Right kidney (tissue), 1 donor: ENCODE data around the gene ATG2B.
"Not testable (repeated sequence)": the region's sequence is repeated elsewhere in the genome, so short reads cannot be mapped to it uniquely, and the experiment has no call there.

Source experiments
- DNase-seq: peaks from one replicate; pipeline ENCODE4 v3.0.0-alpha.2; 2016

The ATG2B gene

GRCh38 chr14:96252323-96252998 is 110.7 kb downstream of the ATG2B start:
- no peak for DNase-seq

GRCh38 chr14:96251656-96252155 is 111.4 kb downstream of the ATG2B start:
- no peak for DNase-seq

DNA sequence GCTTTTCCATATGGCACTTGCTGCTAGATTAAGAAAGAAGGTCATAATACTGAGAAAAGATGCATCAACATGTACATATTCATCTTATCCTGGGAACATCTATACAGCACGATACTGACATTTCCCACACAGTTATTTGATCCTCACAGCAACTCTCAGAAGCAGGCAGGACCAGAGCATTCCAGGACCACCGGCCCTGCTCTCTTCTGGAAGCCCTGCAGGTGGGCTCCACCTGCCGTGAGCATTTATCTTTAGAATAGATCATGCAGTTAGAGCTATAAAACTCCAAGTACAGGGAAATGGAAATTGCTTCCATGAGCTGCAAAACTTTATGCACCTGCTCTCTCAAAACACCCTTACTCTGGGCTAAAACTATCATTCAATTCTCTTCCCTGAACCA is 112.7 kb downstream of the ATG2B start:
- DNase-seq: no peak

- DNase-seq: no peak
Measured at GRCh38 chr14:96249029-96249428, 114.1 kb downstream of the ATG2B start.

GRCh38 chr14:96247031-96247430 is 116.1 kb downstream of the ATG2B start:
- DNase-seq: no peak

- no peak for DNase-seq
Measured at GRCh38 chr14:96246539-96246847, 116.6 kb downstream of the ATG2B start.

- DNase-seq: no peak
Measured at GRCh38 chr14:96245710-96246538, 117.2 kb downstream of the ATG2B start.

DNA sequence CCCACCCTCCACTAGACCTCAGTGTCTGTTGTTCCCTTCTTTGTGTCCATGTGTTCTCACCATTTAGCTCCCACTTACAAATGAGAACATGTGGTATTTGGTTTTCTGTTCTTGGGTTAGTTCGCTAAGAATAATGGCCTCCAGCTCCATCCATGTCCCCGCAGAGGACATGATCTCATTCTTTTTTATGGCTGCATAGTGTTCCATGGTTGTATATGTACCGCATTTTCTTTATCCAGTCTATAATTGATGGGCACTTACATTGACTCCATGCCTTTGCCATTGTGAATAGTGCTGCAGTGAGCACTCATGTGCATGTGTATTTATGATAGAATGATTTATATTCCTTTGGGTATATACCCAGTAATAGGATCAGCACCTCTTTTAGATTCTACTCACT is 118.1 kb downstream of the ATG2B start:
- DNase-seq: not testable (repeated sequence)

DNA sequence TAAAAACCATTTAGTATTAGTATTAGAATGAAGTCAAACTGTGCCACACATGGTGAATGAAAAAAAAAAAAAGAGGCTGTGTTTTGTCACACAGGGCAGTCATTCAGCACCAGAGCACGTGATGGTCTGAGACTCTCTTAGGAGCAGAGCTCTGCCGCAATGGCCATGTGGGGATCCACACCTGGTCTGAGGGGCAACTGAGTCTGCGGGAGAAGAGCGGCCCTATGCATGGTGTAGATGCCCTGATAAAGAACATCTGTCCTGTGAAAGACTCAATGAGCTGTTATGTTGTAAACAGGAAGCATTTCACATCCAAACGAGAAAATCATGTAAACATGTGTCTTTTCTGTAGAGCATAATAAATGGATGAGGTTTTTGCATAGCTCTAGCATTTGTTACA is 119.4 kb downstream of the ATG2B start:
- no peak for DNase-seq

DNA sequence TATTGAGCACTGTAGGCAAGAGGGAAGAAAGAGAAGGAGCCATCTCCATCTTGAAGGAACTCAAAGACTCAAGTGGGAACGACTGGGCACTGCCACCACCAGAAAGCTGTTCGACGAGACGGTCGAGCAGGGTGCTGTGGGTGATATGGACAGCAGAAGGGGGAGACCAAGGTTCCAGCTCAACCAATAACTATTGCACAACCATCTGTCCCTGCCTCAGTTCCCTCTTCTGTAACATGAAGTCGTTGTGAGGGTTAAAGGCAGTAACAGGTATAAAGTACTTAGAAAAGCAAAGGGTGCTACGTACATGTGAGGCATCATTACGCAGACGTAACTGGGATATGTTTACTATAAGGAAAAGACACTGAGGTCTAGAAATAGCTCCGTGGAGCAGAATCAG is 121.0 kb downstream of the ATG2B start:
- no peak for DNase-seq

DNA sequence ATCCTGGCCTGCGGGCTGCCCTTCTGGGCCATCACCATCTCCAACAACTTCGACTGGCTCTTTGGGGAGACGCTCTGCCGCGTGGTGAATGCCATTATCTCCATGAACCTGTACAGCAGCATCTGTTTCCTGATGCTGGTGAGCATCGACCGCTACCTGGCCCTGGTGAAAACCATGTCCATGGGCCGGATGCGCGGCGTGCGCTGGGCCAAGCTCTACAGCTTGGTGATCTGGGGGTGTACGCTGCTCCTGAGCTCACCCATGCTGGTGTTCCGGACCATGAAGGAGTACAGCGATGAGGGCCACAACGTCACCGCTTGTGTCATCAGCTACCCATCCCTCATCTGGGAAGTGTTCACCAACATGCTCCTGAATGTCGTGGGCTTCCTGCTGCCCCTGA is 122.5 kb downstream of the ATG2B start:
- DNase-seq: no peak

DNA sequence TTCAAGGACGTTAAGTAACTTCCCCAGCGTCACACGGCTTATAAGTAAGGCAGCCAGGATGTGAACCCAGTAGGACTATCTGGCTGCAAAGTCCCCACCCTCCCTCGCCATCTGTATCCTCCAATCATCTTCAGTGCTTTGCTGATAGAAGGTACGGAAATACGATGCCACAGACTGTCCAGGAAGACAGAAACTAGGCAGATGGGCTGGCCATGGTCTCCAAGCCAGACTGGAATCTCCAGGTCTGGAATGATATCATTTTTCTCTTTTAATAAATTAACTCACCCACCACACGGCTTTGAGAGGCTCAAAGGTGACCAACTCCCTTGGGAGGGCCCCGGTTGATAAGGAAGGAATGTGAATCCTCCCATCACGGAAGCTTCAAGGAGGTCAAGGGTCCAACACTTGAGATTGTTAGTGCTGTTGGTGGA is 123.4 kb downstream of the ATG2B start:
- no peak for DNase-seq

- no peak for DNase-seq
Measured at GRCh38 chr14:96238676-96239265, 124.4 kb downstream of the ATG2B start.

DNA sequence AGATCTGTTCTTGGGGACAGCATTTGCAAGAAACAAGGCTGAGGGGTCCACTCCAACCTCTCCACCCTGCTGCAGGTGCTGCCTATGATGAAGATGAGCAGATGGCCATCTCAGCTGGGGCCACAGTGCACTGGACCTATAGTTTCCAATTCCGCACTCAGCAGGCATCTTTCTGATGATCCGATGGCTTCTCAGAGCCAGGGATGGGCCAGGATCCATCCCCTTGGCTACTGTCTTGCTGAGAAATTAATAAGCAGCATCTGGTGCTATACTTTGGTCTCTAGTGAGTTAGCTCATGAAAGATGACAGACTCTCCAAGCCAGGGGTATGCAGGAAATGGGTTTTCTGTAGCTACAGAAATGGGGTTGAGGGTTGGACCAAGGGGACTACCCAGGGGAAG is 125.5 kb downstream of the ATG2B start:
- DNase-seq: no peak

- no peak for DNase-seq
Measured at GRCh38 chr14:96235426-96235825, 127.7 kb downstream of the ATG2B start.

DNA sequence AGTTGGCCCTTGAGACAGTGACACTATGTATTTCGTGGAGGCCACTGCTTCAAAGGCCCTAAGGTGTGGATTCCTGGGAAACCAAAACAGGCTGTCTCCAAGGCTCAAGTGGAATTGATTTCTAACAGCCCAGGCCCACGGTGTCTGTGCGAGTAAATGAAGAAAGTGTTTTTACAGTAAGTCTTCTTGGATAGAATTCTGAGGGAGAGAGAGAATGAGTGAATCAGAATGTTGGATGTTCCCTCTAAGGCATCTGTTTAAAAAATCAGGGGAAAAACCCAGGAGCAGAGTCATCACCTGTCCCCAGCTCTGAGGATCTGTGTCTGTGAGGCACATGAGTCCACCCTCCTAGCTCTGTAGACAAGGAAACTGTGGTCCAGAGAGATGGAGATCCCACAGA is 129.5 kb downstream of the ATG2B start:
- DNase-seq: no peak

DNA sequence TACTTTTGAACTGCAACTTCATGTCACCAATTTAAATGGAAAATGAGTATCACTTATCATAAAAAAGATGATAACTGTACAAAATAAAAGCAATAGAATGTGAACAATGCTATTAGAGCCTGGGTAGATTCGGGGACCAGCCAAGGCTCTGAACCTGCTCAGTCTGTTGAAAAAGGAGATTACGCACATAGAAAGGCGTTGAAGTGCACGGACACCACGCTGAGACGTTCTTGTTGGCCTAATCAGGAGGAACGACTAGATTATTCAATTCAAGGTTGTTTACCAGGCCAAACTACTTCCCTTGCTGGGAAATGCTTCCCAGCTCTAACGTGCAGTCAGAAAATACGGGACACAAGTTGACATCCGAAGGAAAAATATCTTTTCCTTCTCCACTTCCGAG is 130.6 kb downstream of the ATG2B start:
- no peak for DNase-seq

GRCh38 chr14:96231526-96232130 is 131.5 kb downstream of the ATG2B start:
- DNase-seq: no peak

DNA sequence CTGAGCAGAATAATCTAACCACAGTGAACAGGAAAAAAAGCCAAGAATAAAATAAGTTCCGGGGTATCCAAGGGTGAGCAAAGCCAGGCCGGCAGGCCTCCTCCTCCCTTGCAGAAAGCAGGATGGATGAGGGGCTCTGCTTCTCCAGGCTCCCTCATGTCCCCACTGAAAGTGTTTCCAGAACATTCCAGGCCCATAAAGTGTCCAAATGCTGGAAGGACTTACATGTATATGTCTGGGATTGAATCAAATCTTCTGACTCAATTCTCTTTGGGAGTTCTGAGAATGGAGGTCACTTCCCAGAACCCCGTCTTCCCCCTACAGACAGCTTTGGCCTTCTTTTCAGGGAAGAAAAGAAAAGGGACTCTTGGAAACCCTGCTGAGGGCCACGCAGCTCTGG is 132.1 kb downstream of the ATG2B start:
- DNase-seq: no peak

DNA sequence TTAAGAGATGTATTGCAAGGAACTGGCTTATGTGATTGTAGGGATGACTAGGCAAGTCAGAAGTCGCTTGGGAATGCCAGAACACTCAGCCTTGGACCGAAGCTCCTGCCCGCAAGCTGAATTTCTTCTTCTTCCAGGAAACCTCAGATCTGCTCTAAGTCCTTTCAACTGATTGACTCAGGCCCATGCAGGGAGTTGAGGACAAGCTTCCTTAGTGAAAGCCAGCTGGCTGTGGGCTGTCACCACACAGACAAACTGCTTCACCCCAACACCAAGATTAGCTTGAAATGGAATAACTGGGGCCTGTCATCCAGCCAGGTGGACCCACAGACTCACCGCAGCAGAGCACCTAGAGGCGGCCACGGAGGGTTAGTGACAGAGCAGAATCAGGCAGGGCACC is 133.8 kb downstream of the ATG2B start:
- DNase-seq: no peak
